Stimulated activated CD8-positive, alpha-beta memory T cell treated with anti-CD3 and anti-CD28 coated beads, Interleukin-7, amount 100 ng/mL, for 48 hours (primary cell): Measurements from ENCODE around the gene ATP6V0C.

Source experiments
- DNase-seq, 2 donors: peaks; one replicate each; pipeline ENCODE4 v3.0.0-alpha.2; 2020; ENCODE audit warnings: low read depth in 1 of 2; ENCODE audit errors: extremely low read depth in 1 of 2

ATP6V0C gene

DNA sequence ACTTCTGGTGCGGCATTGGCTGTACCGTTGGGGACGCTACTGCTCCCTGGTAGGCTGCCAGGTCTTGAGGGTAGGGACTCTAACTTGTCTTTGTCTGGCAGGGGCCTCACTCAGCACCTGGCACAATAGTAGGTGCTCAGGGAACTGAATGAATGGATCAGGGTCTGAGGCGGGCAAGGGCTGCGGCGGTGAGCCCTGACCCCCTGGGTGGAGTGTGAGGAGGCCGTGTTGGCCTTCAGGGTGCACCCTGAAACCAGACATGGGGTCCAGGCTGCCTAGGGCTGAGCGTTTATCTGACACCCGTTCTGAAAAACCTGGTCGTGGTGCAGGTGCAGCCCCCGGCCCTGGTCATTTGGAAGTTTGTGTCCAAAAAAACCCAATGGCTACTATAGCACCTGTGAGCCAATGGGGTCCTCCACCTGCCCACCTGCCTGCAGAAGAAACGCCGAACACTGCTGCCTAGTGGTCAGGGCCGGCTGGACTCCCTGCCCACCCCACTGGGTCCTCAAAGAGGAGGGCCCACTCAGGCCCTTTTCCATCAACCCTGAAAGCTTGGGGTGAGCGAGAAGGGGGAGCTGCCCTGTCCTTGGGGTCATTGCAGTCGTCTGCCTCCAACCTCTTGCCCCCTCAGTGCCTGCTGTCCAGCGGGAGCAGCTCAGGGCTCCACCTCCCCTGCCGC lies 4.9 kb upstream of the ATP6V0C start:
- no peak for DNase-seq

DNA sequence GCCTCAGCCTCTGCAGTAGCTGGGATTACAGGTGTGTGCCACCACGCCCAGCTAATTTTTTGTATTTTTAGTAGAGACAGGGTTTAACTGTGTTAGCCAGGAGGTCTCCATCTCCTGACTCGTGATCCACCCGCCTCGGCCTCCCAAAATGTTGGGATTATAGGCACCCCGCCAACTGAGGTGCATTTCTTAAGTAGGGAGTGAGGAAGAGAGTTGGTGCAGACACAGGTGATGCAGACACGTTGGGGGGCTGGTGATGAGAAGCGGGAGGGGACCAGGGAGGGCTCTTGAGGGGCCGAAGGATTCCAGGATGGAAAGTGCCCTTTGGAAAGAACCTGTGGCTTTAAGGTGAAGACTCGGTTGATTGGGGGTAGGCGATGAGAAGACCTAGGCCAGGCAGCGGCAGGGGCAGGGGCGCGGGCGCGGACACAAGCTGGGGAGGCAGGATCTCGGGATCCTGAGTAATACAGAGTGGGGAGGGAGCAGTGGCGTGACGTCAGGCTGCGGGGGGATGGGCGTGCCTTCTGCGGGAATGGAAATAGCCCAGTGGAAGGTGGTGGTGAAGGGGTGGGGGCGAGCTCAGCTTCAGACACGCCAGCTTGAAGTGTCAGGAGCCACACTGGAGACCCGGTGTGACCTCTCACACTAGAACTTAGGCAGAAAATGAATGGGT lies 2.5 kb upstream of the ATP6V0C start:
- no peak for DNase-seq

DNA sequence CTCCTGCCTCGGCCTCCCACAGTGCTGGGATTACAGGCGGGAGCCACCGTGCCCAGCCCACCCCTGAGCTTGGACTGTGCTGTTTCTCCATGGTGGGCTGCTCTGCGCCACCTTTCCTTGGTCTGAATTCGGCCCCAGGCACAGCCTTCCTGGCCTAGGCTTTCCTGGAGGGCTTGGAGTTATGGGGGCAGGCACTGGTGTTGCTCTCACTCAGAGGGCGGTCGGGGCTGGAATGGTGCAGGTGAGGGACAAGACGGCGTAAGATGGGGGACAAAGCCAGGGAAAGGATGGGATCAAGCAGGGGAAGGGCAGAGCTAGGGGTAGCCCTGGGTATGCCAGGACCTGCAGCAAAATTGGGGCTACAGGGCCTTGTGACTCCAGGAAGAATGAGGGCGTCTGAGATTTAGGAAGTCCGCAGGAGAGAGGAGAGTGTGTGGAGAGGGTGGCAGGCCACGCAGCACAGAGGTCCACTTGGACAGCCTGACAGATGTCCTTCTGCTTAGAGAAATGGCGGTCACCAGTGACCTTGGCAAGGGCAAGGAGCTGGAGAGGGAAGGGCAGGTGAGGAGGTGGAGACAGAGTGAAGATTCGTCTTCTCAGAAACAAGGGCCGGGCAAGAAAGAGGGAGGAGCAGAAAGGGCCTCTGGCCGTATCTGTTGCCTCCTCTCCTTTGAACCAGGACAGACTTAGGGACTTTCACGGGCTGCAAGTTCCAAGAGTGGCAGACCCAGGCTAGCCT lies 1.6 kb upstream of the ATP6V0C start:
- no peak for DNase-seq

DNA sequence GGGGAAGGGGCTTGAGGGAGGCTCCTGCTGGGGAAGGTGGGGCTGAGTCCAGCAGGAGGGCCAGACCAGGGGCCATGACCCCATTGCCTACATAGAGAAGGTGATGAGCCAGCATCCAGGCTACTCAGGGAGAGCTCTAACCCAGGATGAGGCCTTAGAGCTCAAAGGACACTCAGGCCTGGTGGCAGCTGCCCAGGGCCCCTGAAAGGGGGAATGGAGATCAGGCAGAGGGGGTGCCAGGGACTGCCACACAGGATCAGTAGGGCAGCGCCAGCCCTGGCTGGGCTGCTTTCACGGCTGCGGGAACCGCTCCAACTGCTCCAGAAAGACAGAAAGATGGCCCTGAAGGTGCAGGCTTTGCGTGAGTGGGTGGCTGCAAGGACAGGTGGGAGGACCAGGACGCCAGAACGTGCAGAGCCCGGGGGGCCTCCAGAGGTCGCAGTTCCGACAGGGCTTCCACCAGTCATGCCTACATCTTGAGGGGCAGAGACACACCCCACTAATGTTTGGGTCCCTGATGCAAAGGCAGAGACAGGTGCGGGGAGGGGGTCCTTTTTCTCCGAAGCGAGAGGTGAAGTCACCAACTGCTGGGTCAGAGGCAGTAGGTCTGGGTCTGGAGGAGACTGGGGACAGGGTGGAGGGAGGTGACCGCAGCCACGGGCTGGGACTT lies 882 bp upstream of the ATP6V0C start:
- DNase-seq = no peak

DNA sequence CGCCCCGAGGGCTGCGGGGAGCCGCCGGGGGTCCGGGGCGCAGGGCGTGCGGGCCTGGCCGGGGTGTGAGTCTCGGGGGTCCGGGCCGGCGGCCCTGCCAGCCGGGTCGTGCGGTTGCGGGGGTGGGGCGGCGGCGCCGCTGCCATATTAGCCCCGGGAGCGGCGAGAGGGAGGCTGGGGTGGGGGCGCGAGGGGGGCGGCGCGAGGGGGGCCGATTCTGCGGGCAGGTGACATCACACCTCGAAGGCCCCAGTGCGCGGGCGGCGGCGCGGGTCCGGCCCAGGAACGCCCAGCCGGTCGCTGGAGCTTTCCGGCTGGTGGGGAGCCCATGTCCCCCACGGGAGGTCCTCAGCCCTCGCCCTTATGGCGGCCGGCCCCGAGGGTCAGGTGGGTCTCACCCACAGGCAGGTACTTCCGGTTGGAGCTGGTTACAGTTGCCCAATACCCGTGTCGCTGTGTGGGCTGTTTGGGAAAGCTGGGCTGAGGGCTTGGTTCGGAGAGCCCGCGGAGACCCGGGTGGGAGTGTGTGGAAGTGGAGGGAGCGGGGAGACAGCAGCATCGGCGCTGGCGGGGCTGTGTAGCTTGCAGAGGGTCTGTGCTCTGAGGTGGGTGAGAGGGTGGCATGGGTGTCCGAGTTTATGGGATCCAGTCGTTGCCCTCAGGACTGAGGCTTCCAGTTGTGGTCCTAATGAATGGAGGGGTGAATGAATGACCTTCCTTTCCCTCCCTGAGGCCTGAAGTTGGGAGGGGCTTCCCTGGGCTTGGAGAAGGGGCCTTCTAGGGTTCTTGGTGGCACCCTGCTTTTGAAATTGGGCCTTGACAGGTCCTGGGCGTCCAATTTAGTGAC lies 804 bp downstream of the ATP6V0C start:
- DNase-seq = no peak

DNA sequence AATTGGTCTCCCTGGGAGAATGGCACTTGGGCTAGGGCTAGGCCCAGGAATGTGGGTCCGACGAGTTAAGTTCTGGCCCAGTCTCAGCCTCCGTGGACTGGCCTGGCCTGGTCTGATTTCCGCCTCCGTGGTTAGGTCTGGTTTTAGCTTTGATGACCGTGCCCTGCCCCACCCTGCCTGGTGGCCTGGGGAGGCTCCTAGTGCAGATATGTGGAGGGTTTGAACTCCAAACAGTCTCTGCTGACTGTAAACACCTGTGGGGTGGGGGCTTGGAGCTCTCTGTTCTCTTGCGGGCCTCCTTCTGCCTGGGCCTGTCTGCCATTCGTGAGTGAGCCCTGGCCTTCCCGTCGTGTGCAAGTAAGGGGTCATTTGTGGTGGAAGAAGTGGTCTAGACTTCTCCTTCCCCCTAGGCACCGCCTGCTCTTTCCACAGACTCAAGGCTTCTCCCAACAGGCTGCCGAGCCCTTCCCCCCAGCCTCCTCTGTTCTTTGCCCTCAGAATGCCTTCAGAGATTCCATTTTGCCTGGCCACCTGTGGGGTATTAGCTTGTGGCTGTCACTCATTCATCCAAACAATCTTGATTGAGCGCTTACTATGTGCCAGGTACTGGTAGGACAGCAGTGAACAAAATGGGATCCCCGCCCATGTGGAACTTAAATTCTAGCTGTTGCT lies 1.6 kb downstream of the ATP6V0C start:
- DNase-seq = no peak

DNA sequence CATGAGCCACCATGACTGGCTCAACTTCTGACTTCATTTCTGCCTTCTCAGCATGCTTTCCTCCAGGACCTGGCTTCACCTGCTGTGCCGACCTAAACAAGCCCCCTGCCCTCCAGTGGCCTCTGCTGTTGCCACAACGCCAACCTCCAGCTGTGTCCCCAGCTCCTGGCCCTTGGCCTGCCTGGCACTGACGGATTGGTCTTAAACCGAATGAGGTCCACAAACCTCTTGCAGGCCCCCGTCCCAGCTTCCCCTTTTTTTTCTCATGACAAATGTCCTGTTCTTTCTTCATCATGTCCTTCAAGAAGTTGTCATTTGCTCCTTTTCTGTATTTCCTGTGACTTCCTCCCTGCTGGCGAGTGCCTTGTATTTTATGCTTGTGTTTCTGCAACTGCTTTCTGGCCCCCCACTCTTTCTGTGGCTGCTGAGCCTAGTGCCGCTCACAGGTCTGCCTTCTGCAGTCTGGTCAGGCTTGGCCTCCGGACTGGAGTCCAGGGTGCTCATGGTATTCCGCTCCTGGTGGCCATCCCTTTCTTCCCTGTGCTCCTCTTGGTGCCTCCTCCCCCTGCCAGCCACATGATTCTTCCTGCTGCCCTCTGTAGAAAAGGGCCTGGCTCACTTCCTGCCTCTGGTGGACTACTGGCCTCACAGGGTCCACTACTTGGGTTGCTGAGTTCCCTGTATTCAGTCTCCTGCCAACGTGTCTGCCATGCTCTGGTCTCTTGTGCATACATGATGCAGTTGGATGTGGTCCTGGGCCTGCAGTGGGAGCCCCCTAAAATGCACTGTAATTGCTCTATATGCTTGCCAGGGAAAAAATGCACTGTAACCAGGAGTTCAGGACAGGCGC lies 2.9 kb downstream of the ATP6V0C start:
- no peak for DNase-seq

DNA sequence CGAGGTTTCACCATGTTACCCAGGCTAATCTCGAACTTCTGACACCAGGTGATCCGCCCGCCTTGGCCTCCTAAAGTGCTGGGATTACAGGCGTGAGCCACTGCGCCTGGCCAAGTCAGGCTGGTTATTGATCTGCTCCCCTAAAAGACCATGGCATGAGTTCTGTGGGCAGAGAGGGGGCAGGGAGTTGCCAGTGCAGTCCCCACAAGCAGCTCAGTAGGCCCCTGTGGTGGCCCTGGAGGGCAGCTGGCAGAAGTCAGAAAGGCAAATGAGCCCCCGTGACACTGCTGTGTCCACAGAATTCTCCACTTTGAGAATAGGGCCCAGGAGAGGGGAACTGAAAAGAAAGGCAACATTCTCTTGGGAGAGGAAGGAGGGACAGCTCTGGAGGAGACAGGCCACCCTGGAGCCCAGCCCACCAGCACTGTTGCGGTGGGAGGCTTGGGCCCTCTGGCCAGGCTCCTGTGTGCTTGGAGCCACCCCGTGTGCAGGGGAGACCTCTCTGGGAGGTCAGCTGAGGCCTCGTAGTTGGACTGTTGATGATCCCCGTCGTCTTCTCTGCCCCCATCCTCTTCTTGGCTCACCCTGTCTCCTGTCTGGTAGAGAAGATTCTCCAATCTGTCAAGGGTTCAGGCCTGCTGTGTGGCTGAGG lies 4.3 kb downstream of the ATP6V0C start:
- DNase-seq = no peak

DNA sequence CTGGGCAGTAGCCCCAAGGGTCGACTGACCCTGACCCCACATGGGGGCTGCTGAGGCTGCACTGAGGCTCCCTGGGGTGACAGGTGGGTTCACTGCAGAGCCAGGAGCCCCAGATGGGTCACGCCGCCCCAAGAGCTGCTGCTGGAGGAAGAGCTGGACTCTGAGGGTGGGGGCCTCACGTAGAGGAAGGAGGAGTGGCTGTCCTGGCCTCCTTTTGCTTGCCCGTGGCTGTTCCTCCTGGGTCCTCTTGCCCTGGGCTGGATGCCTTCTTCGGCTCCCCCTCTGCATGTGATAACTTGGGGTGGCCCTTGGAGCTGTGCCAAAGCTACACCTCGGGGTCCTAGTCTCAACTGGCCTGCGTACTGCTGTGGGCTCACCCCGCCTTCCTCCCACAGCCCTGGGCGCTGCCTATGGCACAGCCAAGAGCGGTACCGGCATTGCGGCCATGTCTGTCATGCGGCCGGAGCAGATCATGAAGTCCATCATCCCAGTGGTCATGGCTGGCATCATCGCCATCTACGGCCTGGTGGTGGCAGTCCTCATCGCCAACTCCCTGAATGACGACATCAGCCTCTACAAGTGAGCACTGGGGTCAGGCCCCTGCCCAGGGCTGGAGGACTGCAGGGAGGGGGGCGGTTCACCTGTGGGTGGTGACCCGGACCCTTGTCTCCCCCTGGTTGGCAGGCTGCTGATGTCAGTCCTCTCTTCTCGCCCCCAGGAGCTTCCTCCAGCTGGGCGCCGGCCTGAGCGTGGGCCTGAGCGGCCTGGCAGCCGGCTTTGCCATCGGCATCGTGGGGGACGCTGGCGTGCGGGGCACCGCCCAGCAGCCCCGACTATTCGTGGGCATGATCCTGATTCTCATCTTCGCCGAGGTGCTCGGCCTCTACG lies 5.3 kb downstream of the ATP6V0C start:
- no peak for DNase-seq

DNA sequence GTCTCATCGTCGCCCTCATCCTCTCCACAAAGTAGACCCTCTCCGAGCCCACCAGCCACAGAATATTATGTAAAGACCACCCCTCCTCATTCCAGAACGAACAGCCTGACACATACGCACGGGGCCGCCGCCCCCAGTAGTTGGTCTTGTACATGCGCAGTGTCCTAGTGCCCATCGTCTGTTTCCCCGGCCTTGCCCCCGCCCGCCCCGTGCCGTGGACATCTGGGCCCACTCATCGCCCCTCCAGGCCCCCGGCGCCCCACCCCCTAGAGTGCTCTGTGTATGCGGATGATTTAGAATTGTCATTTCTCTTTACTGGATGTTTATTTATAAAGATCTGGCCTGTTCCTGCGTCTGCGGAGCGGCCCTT lies 5.9 kb downstream of the ATP6V0C start:
- DNase-seq = no peak

DNA sequence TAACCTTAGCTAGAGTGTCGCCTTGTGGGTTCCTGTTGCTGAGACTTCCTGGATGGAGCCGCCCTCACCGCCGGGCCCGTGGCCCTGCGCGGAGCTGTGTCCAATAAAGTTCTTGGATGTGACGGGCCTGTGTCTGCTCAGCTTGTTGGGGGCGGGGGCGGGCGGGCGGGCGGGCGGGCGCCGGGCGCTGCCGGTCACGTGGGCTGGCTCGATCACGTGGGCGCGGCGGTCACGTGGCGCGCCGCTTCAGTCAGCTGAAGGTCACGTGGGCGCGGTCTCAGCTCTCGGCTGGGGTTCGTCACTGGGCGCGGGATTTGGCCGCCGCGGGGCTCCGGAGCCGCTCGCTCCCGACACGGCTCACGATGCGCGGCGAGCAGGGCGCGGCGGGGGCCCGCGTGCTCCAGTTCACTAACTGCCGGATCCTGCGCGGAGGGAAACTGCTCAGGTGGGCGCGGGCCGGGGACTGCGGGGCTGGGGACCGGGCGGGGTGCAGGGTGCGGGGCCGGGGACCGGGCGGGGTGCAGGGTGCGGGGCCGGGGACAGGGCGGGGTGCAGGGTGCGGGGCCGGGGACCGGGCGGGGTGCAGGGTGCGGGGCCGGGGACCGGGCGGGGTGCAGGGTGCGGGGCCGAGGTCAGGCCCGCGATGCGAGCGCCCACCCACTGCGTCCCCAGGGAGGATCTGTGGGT lies 6.5 kb downstream of the ATP6V0C start, which contains the start of gene AMDHD2:
TSS of gene AMDHD2 (plus strand) at position 275 of the 687 bp plus-strand sequence. CDS start at position 363, 88 bp downstream.
- DNase-seq = peak; percentile 72 to 82

DNA sequence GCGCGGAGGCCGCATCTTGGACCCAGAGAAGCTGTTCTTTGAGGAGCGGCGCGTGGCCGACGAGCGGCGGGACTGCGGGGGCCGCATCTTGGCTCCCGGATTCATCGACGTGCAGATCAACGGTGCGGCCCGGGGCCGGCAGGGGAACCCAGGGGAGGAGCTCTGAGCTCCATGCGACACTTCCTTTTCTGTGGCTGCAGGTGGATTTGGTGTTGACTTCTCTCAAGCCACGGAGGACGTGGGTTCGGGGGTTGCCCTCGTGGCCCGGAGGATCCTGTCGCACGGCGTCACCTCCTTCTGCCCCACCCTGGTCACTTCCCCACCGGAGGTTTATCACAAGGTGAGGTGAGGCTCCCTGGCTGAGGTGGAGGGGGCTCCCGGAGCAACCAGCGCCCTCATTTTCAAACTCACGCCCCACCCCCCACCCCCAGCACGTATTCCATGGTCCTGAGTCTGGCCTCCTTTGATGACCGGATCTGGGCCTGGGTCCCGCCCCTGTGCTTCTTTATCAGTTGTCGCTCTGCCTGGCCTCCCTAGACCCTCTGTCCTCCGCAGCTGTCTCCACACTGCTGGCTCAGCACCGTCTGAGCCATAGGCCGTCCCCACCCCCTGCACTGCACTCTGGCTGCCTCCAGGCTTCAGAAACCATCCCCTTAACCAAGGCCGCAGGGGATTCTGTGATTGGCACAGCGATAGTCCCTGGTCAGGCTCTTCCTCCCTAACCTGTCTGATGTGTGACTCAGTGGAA lies 7.2 kb downstream of the ATP6V0C start:
- DNase-seq = no peak

DNA sequence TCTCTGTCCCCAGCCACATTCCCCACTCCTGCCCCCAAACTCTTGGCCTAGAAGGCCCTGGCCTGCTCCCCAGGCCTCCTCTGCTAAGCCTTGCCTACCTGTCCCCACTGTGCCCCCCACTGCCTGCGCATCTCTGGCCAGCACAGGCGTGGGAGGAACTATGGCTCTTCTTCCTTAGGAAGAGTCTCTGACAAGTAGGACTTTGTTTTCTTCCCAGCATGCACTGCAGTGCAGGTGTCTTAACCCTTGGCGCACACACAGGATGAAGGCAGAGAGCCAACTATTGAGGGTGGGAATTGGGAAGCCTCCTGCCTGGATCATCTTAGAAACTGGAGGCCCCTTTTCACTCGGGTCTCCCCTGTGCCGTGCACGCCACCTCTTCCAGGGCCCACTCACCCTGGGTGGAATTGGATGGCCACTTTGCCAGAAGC lies 10.1 kb downstream of the ATP6V0C start:
- no peak for DNase-seq

DNA sequence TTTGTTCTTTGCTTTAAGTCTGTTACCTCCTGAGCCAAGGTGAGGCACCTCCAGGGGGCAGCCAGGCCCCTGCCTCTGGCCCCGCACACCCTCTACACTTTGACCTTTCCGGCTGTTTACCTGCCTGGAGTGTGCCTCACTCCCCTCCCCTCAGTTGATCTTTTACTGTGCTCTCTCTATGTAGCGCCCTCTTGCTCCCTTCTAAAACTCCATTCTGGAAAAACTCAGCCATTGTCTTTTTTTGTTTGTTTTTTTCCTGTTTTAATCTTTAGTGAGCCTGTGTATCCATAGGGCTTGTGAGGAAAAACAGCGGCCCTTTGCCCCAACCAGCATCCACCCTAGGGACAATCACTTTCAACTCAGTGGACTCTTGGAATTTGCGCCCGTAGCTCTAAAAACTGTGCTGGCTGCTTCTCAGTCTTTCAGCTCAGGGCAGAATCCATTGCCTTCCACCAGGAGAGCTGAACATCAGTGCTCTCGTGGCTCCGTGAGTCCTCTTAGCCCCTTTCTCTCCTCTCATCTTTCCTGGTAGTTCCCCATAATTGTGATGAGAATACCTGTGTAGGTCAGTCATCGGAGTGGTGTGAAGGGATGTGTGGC lies 10.7 kb downstream of the ATP6V0C start:
- DNase-seq = no peak

DNA sequence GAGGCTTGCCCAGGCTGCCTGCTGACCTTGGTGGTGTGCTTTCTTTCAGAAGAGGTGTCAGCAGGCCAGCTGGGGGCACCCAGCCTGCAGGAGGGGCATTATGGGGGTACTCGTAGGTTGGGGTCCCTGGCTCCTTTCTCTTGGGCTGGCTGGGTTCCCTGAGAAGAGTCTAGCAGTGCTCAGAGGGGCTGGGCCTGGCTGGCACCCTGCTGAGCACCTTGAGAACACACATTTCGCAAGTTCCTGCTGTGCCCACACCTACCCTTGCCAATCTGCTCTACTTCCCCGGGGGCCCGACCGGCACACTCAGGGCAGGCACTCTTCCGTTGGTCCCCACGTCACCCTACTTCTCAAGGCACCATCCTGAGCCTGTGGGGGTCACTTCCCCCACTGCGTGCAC lies 12.4 kb downstream of the ATP6V0C start:
- no peak for DNase-seq
